ENCODE results near the gene HPSE2. TPM values are rescaled to one million over a fixed set of nuclear protein-coding genes. Genes with fewer than 3 reads are reported as not detected.

HPSE2 gene
- total and polyA plus RNA-seq, 2 of the 13 experiments (the other 11 are each of a cell fraction or from before 2014, with no cell fraction given), result 0.01 TPM; not detected in 1

- POLR2A ChIA-PET, result interaction anchor here (0.6 kb wide), 1 partner anchor 1002 kb away, joined by 3 read pairs; no protein-coding TSS in a partner anchor
- H2AFZ ChIP-seq (ENCODE audit: low read length), result no peak overlapping the region
- intact Hi-C loops (cut with micrococcal nuclease; ENCODE audit: unreplicated experiment) (no loop called here), in situ Hi-C loops (cut with HindIII; ENCODE audit: extremely low pct_ligation_motif_present, low pct_unique_long_range_greater_than_20kb) (no loop called here)
- CTCF ChIA-PET (ENCODE audit: low intra/inter-chr PET ratio, low total read pairs), result no interaction called here
- TF ChIP-seq POLR2A (IDR thresholded peaks at IDR 0.05; ENCODE audit: insufficient read depth in 1 of 2, low read depth in 2 of 2, low read length in 2 of 2) (no peak), ZNF383 (CRISPR knock-in tag; IDR thresholded peaks at IDR 0.05; ENCODE audit: borderline replicate concordance) (no peak), TIGD3 (CRISPR knock-in tag; IDR thresholded peaks at IDR 0.05; ENCODE audit: borderline replicate concordance) (no peak), SALL1 (CRISPR knock-in tag; IDR thresholded peaks at IDR 0.05) (no peak), CREB1 (IDR thresholded peaks at IDR 0.05) (no peak), CREB1 (CRISPR knock-in tag; IDR thresholded peaks at IDR 0.05) (no peak), SMAD9 (CRISPR knock-in tag; IDR thresholded peaks at IDR 0.05) (no peak), ZFP41 (CRISPR knock-in tag; IDR thresholded peaks at IDR 0.05; ENCODE audit: borderline replicate concordance) (no peak), E2F2 (CRISPR knock-in tag; IDR thresholded peaks at IDR 0.05; ENCODE audit: borderline replicate concordance) (no peak), ZNF292 (CRISPR knock-in tag; IDR thresholded peaks at IDR 0.05; ENCODE audit: borderline replicate concordance, low read depth) (no peak), HMG20A (CRISPR knock-in tag; IDR thresholded peaks at IDR 0.05; ENCODE audit: borderline replicate concordance) (no peak), NFYB (CRISPR knock-in tag; IDR thresholded peaks at IDR 0.05) (no peak), E2F1 (CRISPR knock-in tag; IDR thresholded peaks at IDR 0.05) (no peak), CENPX (CRISPR knock-in tag; IDR thresholded peaks at IDR 0.05) (no peak), REXO4 (CRISPR knock-in tag; IDR thresholded peaks at IDR 0.05; ENCODE audit: borderline replicate concordance) (no peak), ZNF580 (CRISPR knock-in tag; IDR thresholded peaks at IDR 0.05; ENCODE audit: borderline replicate concordance, low read depth) (no peak)
- ATAC-seq (no peak), DNase-seq (ENCODE audit: low spot score) (no peak), FAIRE-seq (no peak)
- 92% methylated on average over 3 of the region's 4 CpGs for WGBS (ENCODE audit: low lambda C conversion rate)
- peaks cover 10% of the 10 kb centered on the region for H3K4me1 ChIP-seq (ENCODE audit: insufficient read depth, low read length)
- no TSS peak for BruUV-seq (replicated peaks)
- no peaks in the 10 kb centered on the region for H3K36me3 ChIP-seq (replicated peaks in 1 of 2; ENCODE audit: control insufficient read depth in 1 of 2, insufficient read depth in 2 of 2, low read length in 2 of 2)
- no peak overlapping the region for H3K9ac ChIP-seq (ENCODE audit: insufficient read depth, low read depth, low read length)
- no peaks in the 10 kb centered on the region for H3K27me3 ChIP-seq (ENCODE audit: control insufficient read depth in 1 of 2, insufficient read depth in 2 of 2, low read length in 2 of 2)
- no peaks in the 10 kb centered on the region for H3K79me2 ChIP-seq (ENCODE audit: insufficient read depth, low read length)
- no peak overlapping the region for H3K4me3 ChIP-seq (replicated peaks in 1 of 3; ENCODE audit: insufficient read depth in 1 of 3, low read depth in 2 of 3, low read length in 3 of 3)
- H3K27ac ChIP-seq (ENCODE audit: extremely low read length, insufficient read depth, low read length), result no peak overlapping the region
- H3K4me2 ChIP-seq (ENCODE audit: low read depth, low read length), result no peak overlapping the region
- H4K20me1 ChIP-seq (ENCODE audit: insufficient read depth, low read length), result no peaks in the 10 kb centered on the region
- H3K9me3 ChIP-seq (ENCODE audit: low read length), result no peaks in the 10 kb centered on the region
Observed at GRCh38 chr10:98410135-98410743, 825.4 kb downstream of the HPSE2 start.
